Measurements from ENCODE around the gene HILPDA.
A peak's percentile ranks its signal among the peaks of the same experiment; 100 is the strongest.

Gene HILPDA

DNA sequence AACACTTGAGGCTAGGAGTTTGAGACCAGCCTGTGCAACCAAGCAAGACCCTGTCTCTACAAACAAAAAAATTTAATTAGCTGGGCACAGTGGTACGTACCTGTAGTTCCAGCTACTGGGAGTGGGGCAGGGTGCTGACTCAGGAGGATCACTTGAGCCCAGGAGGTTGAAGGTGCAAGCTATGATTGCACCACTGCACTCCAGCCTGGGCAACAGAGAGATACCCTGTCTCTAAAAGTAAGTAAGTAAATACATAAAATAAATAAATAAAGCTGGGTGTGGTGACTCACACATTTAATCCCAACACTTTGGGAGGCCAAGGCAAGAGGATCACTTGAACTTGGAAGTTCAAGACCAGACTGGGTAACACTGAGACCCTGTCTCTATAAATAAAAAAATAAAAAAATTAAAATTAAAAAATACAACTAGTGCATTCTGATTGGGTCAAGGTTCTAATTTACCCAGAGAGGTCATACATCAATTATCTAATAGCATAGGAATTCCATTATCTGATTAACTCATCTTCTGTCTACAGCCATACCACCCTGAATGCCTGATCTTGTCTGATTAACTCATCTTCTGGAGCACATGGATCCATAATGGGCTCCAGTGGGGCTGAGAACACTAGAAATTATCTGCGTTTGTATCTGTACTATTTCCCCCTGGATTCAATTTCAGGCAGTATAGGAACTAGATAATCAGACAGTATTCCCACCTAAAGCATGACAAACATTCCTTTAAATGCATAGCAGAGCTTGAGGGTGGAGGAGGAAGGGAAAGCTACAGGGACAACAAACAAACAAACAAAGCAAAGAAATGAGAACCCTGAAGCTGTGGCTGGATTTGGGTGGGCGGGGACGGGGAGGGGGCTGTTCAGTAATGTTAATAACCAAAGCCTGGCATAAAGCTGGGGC, 21.0 kb upstream of the HILPDA start:
- no peak overlapping the region for H3K27ac ChIP-seq (ENCODE audit: low read length)
- H3K4me3 ChIP-seq (ENCODE audit: low read depth in 1 of 2, low read length in 2 of 2) = no peak overlapping the region
- no peaks in the 10 kb centered on the region for H3K9me3 ChIP-seq (ENCODE audit: control insufficient read depth in 1 of 2, low read length in 2 of 2)
- H3K27me3 ChIP-seq (ENCODE audit: low read depth, low read length) = no peaks in the 10 kb centered on the region
- H3K4me1 ChIP-seq (ENCODE audit: control insufficient read depth in 1 of 2, insufficient read depth in 2 of 2, low read length in 2 of 2) = no peaks in the 10 kb centered on the region
- no peaks in the 10 kb centered on the region for H3K36me3 ChIP-seq (ENCODE audit: control insufficient read depth in 1 of 2, insufficient read depth in 2 of 2, low read length in 2 of 2)

GRCh38 chr7:128435327-128435686, 20.4 kb upstream of the HILPDA start:
- Histone ChIP-seq H3K9me3 (ENCODE audit: control insufficient read depth in 1 of 2, low read length in 2 of 2) (no peaks in the 10 kb centered on the region), H3K27me3 (ENCODE audit: low read depth, low read length) (no peaks in the 10 kb centered on the region), H3K27ac (ENCODE audit: low read length) (no peak overlapping the region), H3K4me1 (ENCODE audit: control insufficient read depth in 1 of 2, insufficient read depth in 2 of 2, low read length in 2 of 2) (no peaks in the 10 kb centered on the region), H3K4me3 (ENCODE audit: low read depth in 1 of 2, low read length in 2 of 2) (no peak overlapping the region), H3K36me3 (ENCODE audit: control insufficient read depth in 1 of 2, insufficient read depth in 2 of 2, low read length in 2 of 2) (no peaks in the 10 kb centered on the region)

DNA sequence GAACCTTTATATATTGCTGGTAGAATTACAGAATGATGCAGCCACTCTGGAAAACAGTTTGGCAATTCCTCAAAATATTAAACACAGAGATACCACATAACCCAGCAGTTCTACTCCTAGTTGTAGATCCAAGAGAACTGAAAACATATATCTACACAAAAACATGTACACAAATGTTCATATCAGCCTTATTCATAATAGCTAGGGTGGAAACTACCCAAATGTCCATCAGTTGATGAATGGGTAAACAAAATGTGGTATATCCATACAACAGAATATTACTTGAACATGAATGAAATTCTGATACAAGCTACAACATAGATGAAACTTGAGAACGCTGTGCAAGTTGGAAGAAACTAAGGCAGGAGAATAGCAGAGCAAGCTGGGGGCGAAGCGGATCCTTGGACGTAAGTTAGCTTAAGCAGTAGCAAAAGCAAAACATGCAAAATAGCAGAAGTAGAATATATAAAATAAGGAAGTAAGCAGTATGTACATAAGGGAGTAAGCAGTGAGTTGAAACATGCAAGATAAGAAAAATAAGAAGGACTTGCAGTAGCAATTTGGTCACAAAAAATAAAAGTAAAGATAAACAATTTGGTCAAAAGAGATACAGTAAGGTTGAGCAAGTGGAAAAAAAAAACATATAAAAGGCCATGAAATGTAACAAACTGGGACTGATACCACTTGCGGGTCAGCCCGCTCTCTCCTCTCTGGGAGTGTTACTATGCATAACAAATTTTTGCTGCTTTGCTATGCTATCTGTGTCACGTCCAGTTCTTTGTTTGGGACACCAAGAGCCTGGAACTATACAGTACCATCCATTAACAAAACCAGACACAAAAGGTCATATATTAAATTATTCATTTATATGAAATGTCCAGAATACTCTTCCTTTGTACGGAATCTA, 18.0 kb upstream of the HILPDA start:
- Histone ChIP-seq H3K36me3 (ENCODE audit: control insufficient read depth in 1 of 2, insufficient read depth in 2 of 2, low read length in 2 of 2) (no peaks in the 10 kb centered on the region), H3K27me3 (ENCODE audit: low read depth, low read length) (no peaks in the 10 kb centered on the region), H3K4me3 (ENCODE audit: low read depth in 1 of 2, low read length in 2 of 2) (no peak overlapping the region), H3K4me1 (ENCODE audit: control insufficient read depth in 1 of 2, insufficient read depth in 2 of 2, low read length in 2 of 2) (no peaks in the 10 kb centered on the region), H3K27ac (ENCODE audit: low read length) (no peak overlapping the region), H3K9me3 (ENCODE audit: control insufficient read depth in 1 of 2, low read length in 2 of 2) (no peaks in the 10 kb centered on the region)

DNA sequence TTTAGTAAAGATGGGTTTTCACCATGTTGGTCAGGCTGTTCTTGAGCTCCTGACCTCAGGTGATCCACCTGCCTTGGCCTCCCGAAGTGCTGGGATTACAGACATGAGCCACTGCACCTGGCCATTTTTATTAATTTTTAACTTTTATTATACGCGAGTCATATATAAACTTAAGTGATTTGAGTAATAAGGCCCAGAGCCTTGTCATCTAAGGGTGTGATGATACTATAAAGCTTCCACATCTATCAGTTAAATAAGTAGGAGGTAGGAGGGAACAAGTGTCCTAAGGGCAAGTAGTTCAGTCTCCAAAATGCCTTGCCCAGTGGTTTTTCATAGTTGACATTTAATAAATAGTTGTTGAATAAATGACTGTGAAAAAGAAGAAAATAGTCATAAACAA, 13.3 kb upstream of the HILPDA start:
- Histone ChIP-seq H3K4me3 (ENCODE audit: low read depth in 1 of 2, low read length in 2 of 2) (no peak overlapping the region), H3K4me1 (ENCODE audit: control insufficient read depth in 1 of 2, insufficient read depth in 2 of 2, low read length in 2 of 2) (no peaks in the 10 kb centered on the region), H3K27ac (ENCODE audit: low read length) (no peak overlapping the region)

GRCh38 chr7:128443831-128444600, 11.7 kb upstream of the HILPDA start:
- Histone ChIP-seq H3K27me3 (ENCODE audit: low read depth, low read length) (no peaks in the 10 kb centered on the region), H3K36me3 (ENCODE audit: control insufficient read depth in 1 of 2, insufficient read depth in 2 of 2, low read length in 2 of 2) (no peaks in the 10 kb centered on the region), H3K4me1 (ENCODE audit: control insufficient read depth in 1 of 2, insufficient read depth in 2 of 2, low read length in 2 of 2) (no peaks in the 10 kb centered on the region), H3K27ac (ENCODE audit: low read length) (peak overlapping the region; percentile 5), H3K9me3 (ENCODE audit: control insufficient read depth in 1 of 2, low read length in 2 of 2) (no peaks in the 10 kb centered on the region), H3K4me3 (ENCODE audit: low read depth in 1 of 2, low read length in 2 of 2) (no peak overlapping the region)

More for the DNA sequence above, 13.3 kb upstream of the HILPDA start:
- H3K9me3 ChIP-seq (ENCODE audit: control insufficient read depth in 1 of 2, low read length in 2 of 2) = no peaks in the 10 kb centered on the region
- no peaks in the 10 kb centered on the region for H3K36me3 ChIP-seq (ENCODE audit: control insufficient read depth in 1 of 2, insufficient read depth in 2 of 2, low read length in 2 of 2)
- no peaks in the 10 kb centered on the region for H3K27me3 ChIP-seq (ENCODE audit: low read depth, low read length)

- no peaks in the 10 kb centered on the region for H3K27me3 ChIP-seq (ENCODE audit: low read depth, low read length)
- no peaks in the 10 kb centered on the region for H3K4me1 ChIP-seq (ENCODE audit: control insufficient read depth in 1 of 2, insufficient read depth in 2 of 2, low read length in 2 of 2)
- no peaks in the 10 kb centered on the region for H3K36me3 ChIP-seq (ENCODE audit: control insufficient read depth in 1 of 2, insufficient read depth in 2 of 2, low read length in 2 of 2)
- no peak overlapping the region for H3K27ac ChIP-seq (ENCODE audit: low read length)
- no peaks in the 10 kb centered on the region for H3K9me3 ChIP-seq (ENCODE audit: control insufficient read depth in 1 of 2, low read length in 2 of 2)
- H3K4me3 ChIP-seq (ENCODE audit: low read depth in 1 of 2, low read length in 2 of 2) = no peak overlapping the region
Measured at GRCh38 chr7:128446306-128446705, 9.4 kb upstream of the HILPDA start.

DNA sequence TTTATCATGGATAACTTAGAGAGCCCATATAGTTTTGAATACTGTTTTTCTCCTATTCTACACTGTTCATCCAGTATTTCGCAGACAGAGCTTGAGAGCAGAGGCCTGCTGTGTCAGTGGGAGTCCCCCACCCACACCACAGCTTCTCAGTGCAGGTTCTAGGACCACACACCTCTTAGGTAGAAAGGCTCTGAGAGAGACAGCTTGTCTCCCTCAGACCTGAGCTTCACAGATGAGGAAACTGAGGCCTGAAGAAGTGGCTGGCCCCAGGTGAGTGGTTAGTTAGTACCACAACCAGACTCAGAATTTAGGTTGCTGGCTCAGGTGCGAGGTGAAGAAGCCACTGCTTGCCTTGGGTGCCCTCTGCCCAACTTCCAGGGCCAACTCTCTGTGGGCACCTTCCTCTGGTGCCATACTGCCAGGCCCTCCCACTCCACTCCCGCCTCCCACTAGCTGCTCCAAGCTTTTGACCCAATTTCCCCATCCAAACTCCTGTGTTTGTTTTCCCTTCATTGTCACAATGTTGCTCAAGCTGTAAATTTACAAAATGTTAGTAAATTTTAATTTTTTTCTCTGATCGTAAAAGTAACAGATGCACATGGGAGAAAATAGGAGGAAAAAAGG, 7.6 kb upstream of the HILPDA start:
- H3K36me3 ChIP-seq (ENCODE audit: control insufficient read depth in 1 of 2, insufficient read depth in 2 of 2, low read length in 2 of 2) = no peaks in the 10 kb centered on the region
- H3K27ac ChIP-seq (ENCODE audit: low read length) = no peak overlapping the region
- no peaks in the 10 kb centered on the region for H3K4me1 ChIP-seq (ENCODE audit: control insufficient read depth in 1 of 2, insufficient read depth in 2 of 2, low read length in 2 of 2)
- no peak overlapping the region for H3K4me3 ChIP-seq (ENCODE audit: low read depth in 1 of 2, low read length in 2 of 2)
- no peaks in the 10 kb centered on the region for H3K27me3 ChIP-seq (ENCODE audit: low read depth, low read length)
- H3K9me3 ChIP-seq (ENCODE audit: control insufficient read depth in 1 of 2, low read length in 2 of 2) = no peaks in the 10 kb centered on the region

DNA sequence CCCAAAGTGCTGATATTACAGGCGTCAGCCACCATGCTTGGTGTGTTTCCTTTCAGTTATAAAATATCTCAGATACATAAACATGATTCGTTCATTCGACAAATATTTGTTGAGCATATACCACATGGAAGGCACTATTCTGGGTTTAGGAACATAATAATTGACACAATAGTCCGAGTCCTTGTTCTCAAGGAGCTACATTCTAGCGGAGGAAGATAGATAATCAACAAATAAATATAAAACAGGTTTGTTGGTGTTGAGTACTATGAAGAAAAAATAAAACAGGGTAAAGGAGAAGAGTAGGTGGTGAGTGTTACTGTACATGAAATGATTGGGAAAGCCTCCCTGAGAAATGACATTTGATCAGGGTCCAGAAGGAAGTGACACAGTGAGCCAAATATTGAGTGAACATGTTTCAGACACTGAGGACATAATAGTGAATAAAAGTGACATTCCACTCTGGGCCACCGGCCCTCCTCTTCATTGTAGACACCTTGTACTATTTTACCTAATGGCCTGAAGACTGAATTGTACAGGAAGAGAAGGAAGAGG, 6.9 kb upstream of the HILPDA start:
- peaks cover 3 to 5% of the 10 kb centered on the region in 2 donors for H3K4me1 ChIP-seq (ENCODE audit: control insufficient read depth in 1 of 2, insufficient read depth in 2 of 2, low read length in 2 of 2)
- no peaks in the 10 kb centered on the region for H3K9me3 ChIP-seq (ENCODE audit: control insufficient read depth in 1 of 2, low read length in 2 of 2)
- H3K4me3 ChIP-seq (ENCODE audit: low read depth in 1 of 2, low read length in 2 of 2) = no peak overlapping the region
- H3K27ac ChIP-seq (ENCODE audit: low read length) = no peak overlapping the region
- H3K36me3 ChIP-seq (ENCODE audit: control insufficient read depth in 1 of 2, insufficient read depth in 2 of 2, low read length in 2 of 2) = no peaks in the 10 kb centered on the region
- no peaks in the 10 kb centered on the region for H3K27me3 ChIP-seq (ENCODE audit: low read depth, low read length)

GRCh38 chr7:128450409-128450808, 5.3 kb upstream of the HILPDA start:
- Histone ChIP-seq H3K4me3 (ENCODE audit: low read depth in 1 of 2, low read length in 2 of 2) (no peak overlapping the region), H3K27me3 (ENCODE audit: low read depth, low read length) (no peaks in the 10 kb centered on the region), H3K4me1 (ENCODE audit: control insufficient read depth in 1 of 2, insufficient read depth in 2 of 2, low read length in 2 of 2) (peaks cover 9 to 15% of the 10 kb centered on the region in 2 donors), H3K27ac (ENCODE audit: low read length) (no peak overlapping the region), H3K9me3 (ENCODE audit: control insufficient read depth in 1 of 2, low read length in 2 of 2) (no peaks in the 10 kb centered on the region), H3K36me3 (ENCODE audit: control insufficient read depth in 1 of 2, insufficient read depth in 2 of 2, low read length in 2 of 2) (no peaks in the 10 kb centered on the region)

GRCh38 chr7:128450913-128451312, 4.8 kb upstream of the HILPDA start:
- no peaks in the 10 kb centered on the region for H3K36me3 ChIP-seq (ENCODE audit: control insufficient read depth in 1 of 2, insufficient read depth in 2 of 2, low read length in 2 of 2)
- no peak overlapping the region for H3K27ac ChIP-seq (ENCODE audit: low read length)
- no peak overlapping the region for H3K4me3 ChIP-seq (ENCODE audit: low read depth in 1 of 2, low read length in 2 of 2)
- no peaks in the 10 kb centered on the region for H3K27me3 ChIP-seq (ENCODE audit: low read depth, low read length)
- peaks cover 9 to 16% of the 10 kb centered on the region in 2 donors for H3K4me1 ChIP-seq (ENCODE audit: control insufficient read depth in 1 of 2, insufficient read depth in 2 of 2, low read length in 2 of 2)
- no peaks in the 10 kb centered on the region for H3K9me3 ChIP-seq (ENCODE audit: control insufficient read depth in 1 of 2, low read length in 2 of 2)

Data from muscle layer of duodenum (tissue), 2 donors.